HG02571 (cell line): ENCODE results near the gene DMKN.
"Not testable (repeated sequence)": the region's sequence is repeated elsewhere in the genome, so short reads cannot be mapped to it uniquely, and the experiment has no call there.

Experiments used
- ATAC-seq: cut with Tn5 transposase; IDR thresholded peaks from one replicate; pipeline ENCODE4 v1.9.1; 2021; ENCODE audit warnings: mild to moderate bottlenecking, moderate library complexity; ENCODE audit not compliant: unreplicated experiment

Gene DMKN

GRCh38 chr19:35470128-35470527, 43.3 kb downstream of the DMKN start:
- ATAC-seq, result no peak

- ATAC-seq, result no peak
Measured at GRCh38 chr19:35468637-35469036, 44.8 kb downstream of the DMKN start.

- no peak for ATAC-seq
Measured at GRCh38 chr19:35466259-35466658, 47.2 kb downstream of the DMKN start.

GRCh38 chr19:35462956-35463355, 50.5 kb downstream of the DMKN start:
- not testable (repeated sequence) for ATAC-seq

- no peak for ATAC-seq
Measured at GRCh38 chr19:35462476-35462953, 50.9 kb downstream of the DMKN start.

- ATAC-seq, result not testable (repeated sequence)
Measured at GRCh38 chr19:35461788-35462187, 51.7 kb downstream of the DMKN start.

GRCh38 chr19:35461060-35461459, 52.4 kb downstream of the DMKN start:
- ATAC-seq, result no peak

GRCh38 chr19:35460608-35461007, 52.8 kb downstream of the DMKN start:
- no peak for ATAC-seq

- ATAC-seq, result no peak
Measured at GRCh38 chr19:35459414-35460082, 53.9 kb downstream of the DMKN start.

GRCh38 chr19:35458731-35459391, 54.6 kb downstream of the DMKN start:
- no peak for ATAC-seq

GRCh38 chr19:35458192-35458591, 55.3 kb downstream of the DMKN start:
- ATAC-seq, result no peak

- ATAC-seq, result peak; percentile 40
Measured at GRCh38 chr19:35457173-35457572, 56.3 kb downstream of the DMKN start.

- ATAC-seq, result no peak
Measured at GRCh38 chr19:35455616-35456201, 57.7 kb downstream of the DMKN start.

GRCh38 chr19:35454663-35455062, 58.8 kb downstream of the DMKN start:
- ATAC-seq, result no peak

- no peak for ATAC-seq
Measured at GRCh38 chr19:35451338-35452096, 61.9 kb downstream of the DMKN start.

GRCh38 chr19:35449359-35450043, 63.9 kb downstream of the DMKN start:
- no peak for ATAC-seq

- no peak for ATAC-seq
Measured at GRCh38 chr19:35447606-35448469, 65.6 kb downstream of the DMKN start, which contains the start of gene FFAR2. TSS of gene FFAR2 (plus strand) at chr19:35448257. CDS start at chr19:35449715, 1,458 bp downstream.
